Activated CD8-positive, alpha-beta memory T cell treated with anti-CD3 and anti-CD28 coated beads for 4 hours (primary cell): Measurements from ENCODE around the gene MORC4.
"Not testable (repeated sequence)": the region's sequence is repeated elsewhere in the genome, so short reads cannot be mapped to it uniquely, and the experiment has no call there.

Experiments used
- DNase-seq, 2 donors: peaks; one replicate each; pipeline ENCODE4 v3.0.0-alpha.2; 2020; ENCODE audit warnings: low read depth in 2 of 2

The MORC4 gene

DNA sequence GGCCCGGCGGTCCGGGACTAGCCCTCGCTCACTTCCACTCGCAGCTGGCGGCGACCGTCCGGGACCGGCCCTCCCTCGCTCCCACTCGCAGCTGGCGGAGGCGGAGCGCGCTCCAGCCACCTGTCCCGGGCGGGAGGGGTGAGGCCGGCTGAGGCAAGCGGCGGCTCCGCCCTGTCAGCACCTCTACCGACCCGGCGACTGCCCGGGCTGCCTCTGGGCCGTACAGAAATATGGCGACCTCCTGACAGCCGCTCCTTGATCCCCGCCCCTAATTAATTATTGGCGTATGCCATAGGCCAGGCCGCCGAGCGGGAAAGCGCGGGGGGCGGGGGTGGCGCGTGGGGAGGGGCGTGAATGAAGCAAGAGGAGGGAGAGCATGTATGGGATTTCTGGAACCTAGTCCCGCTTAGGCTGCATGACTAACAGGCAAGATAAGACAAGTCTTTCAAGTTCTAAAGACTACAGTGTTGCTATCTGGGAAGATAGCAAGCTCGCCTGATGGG lies at the start of gene MORC4:
Gene MORC4, minus strand, starts transcription at position 200 of the 503 bp plus-strand sequence. CDS start 243 bp downstream, outside the sequence.
- peak; percentile 31 to 32 for DNase-seq

DNA sequence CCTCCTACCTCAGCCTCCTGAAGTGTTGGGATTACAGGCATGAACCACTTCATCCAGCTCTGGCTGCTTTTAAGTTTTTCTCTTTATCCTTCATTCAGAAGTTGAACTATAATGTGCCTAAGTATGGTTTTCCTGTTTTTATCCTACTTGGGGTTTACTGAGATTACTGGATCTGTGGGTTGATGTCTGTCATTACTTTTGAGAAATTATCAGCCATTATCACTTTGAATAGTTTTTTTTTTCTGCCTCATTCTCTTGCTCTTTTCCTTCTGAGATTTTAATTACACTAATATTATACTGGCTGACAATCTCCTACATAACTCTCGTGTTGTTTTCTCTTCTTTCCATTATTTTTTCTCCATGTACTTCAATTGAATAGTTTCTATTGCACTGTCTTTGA lies 47.6 kb upstream of the MORC4 start:
- no peak for DNase-seq

DNA sequence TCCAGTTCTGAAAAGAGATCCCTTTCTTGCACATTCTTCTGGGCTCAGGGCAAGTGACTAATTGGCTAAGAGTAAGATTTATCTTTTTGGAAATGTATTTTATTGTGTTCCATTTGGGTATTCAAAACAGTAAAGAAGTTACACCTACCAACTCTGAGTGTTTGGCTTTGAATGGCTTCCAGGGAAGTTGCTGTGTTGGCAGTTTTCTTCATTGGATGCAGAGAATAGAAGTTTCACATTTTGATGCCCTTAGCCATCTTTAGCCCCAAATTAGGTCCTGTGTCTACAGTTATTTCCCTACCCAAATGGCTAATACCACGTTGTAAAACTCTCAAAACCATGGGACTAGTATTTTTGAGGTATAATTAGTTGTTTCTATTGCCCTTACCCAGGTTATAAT lies 29.7 kb upstream of the MORC4 start:
- no peak for DNase-seq

DNA sequence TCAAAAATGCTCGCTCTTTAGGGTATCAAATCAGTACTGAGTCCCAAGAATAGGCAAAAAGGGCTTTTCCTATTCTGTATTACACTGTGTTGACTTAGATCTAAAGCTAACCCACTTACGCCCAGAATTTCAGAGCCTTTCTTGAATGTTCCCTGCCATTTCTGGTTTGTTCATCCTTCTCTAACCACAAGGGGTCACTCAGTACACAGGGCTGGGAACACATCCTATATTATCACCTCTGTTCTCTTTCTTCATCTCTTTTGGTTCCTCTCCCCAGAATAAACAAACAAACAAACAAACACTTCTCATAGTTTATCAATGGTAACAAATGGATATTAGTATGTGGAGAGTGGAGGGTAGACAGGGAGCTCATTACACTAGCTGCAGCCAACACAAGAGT lies 25.5 kb upstream of the MORC4 start:
- no peak for DNase-seq

DNA sequence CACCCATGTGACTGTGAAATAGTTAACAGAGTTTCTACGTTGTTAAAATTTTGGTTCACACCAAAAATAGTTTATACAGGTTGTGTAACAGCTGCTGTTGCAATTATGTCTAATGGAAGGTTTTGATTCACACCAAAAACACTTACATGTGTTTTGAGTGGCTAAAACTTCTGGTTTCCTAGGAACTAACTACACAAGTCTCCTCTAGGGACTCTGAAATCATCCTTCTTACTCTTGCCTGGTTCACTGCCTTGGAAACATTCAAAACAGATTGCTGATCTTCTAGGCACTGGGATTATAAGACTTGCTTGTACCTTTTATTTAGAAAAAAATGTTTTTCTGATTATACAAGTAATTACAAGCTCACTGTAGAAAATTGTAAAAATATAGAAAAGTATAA lies 14.9 kb upstream of the MORC4 start:
- no peak for DNase-seq

DNA sequence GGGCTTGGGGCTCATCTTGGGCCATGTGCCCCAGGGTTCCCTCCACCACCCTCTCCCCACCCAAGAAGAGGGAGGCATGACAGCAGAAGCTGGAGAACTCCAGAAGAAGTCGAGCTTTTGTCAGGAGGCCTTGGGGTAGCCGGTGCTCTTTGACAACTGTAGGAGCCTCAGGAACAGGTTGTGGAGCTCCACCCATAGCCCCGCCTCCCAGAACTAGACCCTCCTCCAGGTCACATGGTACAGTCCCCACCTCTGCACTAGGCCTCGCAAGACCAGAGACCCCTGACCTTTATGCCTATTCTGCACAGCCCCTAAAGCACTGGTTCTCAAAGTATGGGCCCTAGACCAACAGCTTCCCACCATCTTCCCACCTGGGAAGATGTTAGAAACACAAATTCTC lies 8.0 kb upstream of the MORC4 start:
- DNase-seq, result no peak

DNA sequence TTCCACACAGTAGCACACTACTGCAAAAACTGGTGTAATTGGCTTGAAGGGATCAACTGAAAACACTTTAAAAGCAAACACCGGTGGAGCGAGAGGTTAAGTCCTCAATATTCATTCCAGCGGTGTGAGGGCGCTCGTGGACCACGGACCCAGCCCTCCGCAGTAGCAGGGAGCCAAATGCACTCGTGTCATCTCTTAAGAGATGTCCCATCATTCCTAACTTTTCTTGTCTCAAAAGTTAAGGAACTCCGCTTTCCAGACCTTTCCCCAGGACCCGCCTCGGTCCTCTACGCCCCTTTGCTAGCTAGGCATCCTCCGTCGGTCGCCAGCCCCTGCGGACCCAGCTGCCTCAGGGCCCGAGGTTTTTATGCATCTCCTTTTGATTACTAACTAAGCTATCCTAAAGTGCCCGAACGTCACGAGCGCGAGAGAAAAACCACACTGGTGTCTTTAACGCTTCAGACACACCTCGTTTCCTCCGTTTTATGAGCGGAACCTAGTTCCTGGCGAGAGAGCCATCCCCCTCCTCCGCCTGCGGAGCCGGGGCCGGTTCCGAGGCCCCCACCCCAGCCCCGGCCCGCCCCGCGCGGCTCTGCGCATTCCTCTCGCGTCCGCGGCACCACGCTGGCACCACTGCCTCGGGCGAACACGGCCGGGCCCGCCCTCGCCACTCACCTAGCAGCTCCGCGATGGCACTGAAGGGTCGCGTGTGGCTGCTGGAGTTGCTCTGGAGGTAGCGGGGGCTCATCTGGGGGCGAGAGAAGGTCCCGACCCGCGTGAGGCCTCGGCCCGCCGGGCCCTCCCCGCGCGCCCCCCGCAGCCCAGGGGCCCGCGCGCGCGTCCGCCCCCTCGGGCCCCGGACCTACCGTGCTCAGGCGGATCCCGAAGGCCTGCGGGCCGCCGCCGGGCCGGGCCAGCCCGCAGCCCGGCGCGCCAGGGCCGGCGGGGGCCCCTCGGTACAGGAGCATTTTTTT lies 723 bp downstream of the MORC4 start:
- no peak for DNase-seq

DNA sequence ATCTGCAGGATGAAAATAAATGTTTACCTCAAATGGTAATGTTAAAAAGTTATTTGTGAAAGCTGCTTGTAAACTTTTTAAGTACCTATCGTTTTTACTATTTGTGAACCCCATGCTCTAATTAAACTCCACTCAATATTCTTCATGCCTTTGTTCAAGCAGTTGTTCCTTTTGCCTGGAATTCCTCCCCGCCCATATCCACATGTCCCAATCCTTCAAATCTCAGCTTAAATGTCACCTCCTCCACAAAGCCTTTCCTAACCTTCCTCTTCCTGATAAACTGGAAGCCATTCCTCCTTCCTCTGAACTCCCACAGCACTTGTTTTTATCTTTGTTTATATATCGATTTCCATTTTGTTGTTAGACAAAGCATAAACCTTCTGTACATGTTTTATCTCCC lies 2.4 kb downstream of the MORC4 start:
- no peak for DNase-seq

DNA sequence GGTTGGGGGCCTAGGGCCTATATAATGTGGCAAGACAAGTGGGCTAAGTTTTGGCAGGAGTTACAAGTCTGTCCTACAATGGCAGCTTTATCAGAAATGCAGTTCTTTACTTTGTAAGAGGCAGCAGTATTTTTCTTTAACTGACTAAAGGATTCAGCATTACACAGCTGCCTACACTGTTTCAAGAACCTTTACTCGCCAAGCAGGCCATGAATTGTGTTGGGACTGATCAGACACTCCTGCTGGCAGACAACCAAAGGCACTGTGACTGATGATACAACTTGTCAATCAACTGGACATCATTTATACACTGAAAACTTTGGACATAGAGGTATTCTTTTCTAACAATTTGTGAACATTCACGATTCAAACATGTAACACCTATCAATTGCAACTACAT lies 4.3 kb downstream of the MORC4 start:
- no peak for DNase-seq

DNA sequence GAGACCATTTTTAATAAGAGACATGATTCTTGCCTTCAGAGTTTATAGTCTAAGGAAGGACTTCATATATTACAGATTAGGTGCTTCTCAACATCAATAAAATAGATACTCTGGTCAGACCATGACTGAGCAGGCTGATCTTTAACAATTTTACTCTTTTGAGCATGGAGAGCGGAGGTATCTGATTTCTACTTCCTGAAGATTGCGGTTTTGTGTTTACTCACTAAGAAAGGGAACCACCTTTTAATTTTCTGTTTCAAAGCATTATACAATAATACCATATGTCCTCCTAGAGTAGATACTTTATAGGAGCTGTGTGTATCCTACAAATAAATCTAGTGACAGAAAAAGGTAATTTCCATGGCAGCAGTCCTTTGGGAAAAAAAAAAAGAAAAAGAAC lies 12.5 kb downstream of the MORC4 start:
- no peak for DNase-seq

DNA sequence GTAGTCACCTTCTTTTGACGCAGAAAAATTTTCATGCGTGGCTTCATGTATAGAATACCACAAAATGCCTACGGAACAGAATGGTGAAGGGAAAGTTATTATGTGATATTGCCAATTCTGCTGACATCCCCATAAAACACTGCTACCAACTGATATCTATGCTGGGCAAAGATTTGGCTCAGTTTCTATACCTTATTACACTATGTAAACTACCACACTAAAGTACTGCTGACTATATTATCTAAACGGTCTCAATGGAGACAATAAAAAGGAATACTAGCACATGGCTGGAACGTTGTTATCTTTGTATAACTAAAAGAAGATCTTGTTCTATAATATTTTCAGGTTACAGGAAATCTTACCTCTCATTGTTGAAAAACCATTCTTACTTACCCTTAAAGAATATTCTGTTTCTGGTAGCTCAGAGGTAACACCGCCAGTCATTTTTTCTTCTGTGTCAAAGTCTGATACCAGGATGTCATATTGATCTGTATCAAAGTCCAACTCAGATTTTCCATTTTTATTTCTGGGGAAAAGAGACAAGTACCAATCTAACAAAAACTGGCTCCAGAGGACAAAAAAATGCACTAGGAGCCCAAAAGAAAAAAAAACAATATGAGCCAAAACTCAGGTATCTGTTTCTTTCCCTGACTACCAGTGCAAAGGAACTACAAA lies 18.9 kb downstream of the MORC4 start:
- no peak for DNase-seq

DNA sequence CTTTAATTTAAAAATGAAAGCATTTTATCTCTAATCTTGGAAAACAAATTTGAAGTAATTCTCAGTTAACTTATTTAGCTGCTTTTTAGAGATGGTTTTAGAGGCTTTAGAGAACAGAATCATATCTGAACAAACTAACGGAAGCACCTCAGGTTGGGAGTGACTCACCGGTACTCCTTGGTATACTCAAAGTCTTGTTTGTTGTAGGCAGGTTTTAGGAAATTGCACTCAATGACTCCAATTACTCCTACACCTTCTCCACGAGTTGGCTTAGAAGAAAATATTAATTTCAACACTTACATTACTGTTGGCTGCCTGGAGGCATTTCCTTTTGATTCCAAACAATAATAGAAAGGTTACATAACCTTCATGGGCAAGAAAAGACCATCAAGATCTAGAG lies 23.6 kb downstream of the MORC4 start:
- DNase-seq, result no peak

DNA sequence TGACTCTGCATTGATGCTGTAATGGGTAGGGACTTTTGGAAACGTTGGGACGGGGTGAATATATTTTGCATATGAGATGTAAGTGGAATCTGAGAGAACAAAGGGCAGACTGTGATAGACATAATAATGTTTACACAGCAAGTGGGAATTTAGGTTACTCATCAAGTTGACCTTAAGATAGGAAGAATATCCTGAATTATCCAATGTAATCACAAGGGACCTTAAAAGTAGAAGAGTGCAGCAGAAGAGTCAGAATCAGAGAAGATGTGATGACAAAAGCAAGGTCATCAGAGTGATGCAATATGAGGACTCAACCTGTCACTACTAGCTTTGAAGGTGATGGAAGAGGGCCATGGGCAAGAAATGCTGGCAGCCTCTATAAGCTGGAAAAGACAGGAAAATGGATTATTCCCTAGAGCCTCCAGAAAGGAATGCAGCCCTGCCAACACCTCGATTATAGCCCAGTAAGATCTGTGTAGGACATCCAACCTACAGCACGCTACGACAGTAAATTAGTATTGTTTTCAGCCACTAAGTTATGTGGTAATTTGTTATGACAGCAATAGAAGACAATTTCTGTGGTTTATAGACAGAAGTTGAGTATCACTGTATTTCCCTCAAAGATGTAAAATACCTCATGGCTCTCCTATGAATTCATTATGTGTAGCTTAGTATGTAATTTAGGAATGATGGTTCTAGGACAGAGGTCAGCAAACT lies 26.4 kb downstream of the MORC4 start:
- DNase-seq, result no peak

DNA sequence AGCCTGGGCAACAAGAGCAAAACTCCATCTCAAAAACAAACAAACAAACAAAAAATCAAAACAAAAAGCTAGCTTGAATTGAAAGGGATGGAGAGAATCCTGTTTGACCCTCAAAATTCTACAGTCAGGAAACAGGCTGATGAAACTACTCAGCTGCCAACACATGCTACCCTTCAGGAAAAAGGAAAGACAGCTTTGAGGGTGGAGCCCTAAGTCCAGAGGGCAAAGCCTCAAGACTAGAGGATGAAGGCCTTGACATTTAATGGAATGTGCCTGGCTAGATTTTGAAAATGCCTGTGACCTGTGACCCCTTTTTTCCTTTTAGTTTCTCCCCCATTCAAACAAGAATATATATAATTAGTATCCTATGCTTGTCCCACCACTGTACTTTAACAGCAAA lies 27.1 kb downstream of the MORC4 start:
- DNase-seq, result no peak

DNA sequence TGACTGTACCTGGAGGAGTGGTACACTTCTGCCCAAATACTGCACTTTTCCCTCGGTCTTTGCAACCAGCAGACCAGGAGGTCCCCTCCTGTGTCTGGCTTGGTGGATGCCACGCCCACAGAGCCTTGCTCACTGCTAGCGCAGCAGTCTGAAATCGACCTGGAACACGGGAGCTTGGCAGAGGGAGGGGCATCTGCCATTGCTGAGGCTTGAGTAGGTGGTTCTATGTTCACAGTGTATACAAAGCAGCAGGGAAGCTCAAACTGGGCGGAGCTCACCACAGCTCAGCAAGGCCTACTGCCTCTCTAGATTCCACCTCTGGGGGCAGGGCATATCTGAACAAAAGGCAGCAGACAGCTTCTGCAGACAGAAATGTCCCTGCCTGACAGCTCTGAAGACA lies 33.5 kb downstream of the MORC4 start:
- not testable (repeated sequence) for DNase-seq

DNA sequence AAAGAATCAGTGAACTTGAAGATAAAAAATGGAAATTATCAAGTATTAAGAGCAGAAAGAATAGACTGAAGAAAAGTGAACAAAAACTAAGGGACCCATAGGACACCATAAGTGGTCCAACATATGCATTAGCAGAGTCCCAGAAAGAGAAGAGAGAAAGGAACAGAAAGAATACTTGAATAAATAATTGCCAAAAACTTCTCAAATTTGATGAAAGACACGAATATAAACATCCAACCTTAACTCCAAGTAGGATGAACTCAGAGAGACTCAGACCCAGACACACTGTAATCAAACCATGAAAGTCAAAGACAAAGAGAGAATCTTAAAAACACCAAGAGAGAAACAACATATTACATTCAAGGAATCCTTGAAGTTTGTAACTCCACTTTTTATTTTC lies 35.7 kb downstream of the MORC4 start:
- no peak for DNase-seq

DNA sequence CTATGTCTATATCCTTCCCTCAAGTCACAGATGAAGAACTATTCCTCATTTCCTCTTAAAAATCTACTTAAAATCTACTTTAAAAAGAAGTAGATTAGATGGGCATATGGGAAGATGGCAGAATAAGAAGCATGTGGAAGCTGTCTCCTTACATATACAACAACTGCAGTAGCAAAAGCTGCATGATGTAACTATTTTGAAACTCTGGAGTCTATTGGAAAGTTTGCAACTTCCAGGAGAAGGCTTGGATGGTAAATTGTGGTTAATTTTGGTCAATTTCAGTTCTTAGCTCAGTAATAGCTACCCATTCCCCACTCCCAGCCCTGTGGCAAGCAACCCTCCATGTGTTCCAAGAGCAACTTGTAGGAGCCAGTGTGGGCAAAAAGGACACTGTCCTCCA lies 36.9 kb downstream of the MORC4 start:
- no peak for DNase-seq

DNA sequence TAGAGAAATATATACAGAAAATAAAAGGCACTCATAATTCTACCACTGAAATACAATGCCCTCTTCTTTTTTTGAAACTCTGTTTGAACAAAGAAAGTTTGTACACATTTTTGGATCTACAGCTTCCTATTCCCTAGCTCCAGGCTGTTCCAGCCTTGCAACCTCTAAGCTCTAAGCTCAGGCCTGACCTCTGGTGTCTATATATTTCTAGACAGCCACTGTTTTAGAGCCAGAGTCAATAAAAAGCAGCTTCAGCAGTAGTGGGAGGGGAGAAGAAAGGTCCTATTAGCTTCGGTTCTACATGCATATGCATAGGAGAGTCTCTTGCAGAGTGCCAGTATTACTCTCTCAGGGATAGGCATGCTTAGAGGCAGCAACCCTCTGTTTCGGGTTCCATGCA lies 40.1 kb downstream of the MORC4 start:
- no peak for DNase-seq

DNA sequence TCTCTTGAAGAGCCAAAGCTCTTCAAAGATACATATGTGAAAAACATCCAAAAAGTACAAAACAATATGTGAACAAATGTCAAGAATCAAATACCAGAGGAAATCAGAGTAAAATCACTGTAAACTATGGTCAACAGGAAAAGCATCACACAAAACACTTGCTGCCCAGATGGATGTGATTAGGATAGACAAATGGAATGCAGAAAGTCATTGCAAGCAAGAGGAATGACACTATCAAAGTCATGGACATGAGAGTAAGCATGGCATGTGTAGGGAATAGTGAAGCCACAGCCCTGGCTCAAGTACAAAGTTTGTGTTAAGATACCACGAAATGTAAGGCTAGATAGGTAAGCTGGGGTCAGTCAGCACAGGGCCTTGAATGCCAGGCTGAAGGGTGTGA lies 42.2 kb downstream of the MORC4 start:
- no peak for DNase-seq

DNA sequence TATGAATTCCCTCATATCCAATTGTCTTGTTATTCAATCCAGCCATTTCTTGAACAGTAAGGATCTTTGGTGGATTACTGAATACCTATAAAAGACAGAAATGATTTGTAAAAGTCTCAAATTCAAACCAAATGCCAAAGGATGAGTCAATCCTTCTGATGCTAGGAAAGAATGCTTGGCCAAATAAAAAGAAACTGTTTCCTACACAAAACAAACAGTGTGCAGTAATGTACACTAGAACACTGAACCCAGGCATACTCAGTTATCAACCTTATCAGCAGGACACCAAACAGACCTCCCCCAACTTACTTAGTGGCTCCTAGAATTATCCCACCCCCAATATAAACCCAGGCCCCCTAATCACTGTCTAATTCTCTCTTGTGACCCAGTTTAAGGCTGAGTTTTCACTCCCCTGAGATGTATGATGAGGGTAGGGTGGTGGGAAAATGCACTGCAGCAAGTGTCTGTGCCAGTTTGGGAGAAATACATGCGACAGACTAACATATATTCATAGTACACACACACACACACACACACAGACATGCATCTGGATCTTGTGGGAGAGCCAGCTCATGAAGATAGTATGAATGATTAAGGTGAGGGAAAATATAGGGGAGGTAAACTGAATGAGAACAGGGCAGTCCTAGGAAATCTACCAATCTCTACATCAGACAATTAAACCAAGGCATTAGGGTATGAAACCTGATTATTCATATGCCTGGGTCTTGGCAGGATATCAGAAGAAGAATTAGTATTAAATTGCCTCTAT lies 44.8 kb downstream of the MORC4 start:
- DNase-seq, result no peak

DNA sequence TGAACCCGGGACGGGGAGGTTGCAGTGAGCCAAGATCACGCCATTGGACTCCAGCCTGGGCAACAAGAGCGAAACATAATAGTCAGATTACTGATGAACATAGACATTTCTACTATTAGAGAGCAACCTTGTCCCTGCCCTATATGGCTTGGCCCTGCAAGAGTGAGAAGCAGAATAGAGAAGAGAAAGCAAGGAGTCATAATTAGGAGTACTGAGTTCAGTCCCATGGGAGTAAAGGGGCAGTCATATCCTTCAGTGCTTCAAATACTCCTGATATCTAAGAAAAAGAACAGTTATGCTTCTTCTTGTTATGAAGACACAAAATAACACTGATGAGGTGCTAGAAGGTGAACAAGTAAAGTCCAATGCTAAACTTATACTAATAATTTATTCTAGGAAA lies 46.0 kb downstream of the MORC4 start:
- no peak for DNase-seq

DNA sequence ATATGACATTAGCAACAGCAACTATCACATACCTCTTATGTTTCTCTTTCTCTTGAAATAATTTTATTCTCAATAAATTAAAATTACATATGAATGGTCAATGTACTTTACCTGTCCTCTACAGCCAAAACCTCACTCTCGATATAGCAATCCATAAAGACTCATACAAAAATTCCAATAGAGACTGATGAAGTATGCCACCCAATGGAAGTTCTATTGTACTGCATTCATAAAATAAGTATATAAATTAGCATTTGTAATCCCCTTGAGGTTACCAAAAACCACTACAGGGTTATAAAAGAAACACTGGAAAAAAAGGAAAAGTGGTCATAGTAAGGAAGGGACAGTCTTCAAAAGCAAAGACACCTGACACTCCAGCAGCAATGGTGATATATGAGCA lies 47.0 kb downstream of the MORC4 start:
- DNase-seq, result no peak
